Measurements from ENCODE around the gene WDFY1. TPM values are rescaled to one million over a fixed set of nuclear protein-coding genes. Genes with fewer than 3 reads are reported as not detected.

WDFY1 gene
- total RNA-seq, 1 experiment from 2014 or later: 44.7 TPM

DNA sequence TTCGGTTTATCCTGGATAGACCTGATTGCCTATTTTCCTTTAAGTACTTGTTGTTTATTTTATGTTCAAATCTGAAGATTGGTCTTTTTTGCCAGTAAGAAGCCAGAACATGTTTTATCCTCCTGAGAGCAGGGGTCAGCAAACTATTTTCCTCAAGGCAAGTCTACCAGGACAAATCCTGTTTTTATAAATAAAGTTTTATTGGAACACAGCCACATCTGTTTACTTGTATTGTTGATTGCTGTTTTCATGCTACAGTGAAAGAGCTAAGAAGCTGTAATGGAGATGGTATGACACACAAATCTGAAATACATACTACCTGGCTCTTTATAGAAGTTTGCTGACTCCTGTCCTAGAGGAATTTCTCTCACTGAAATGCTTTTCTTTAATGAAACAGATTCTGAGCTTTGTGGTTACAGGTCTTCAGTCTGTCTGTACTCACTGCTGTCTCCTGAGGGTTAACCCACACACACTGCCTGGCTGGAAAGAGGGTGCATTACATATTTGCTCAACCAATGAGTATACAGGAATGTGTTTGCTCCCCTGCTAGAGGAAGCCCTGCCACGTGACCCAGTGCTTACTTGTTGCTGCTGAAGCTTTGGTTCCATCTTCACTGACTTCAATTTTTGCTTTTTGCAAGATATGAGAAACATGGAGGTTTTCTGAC, 34.7 kb upstream of the WDFY1 start:
- TF ChIP-seq, protein P1, sequence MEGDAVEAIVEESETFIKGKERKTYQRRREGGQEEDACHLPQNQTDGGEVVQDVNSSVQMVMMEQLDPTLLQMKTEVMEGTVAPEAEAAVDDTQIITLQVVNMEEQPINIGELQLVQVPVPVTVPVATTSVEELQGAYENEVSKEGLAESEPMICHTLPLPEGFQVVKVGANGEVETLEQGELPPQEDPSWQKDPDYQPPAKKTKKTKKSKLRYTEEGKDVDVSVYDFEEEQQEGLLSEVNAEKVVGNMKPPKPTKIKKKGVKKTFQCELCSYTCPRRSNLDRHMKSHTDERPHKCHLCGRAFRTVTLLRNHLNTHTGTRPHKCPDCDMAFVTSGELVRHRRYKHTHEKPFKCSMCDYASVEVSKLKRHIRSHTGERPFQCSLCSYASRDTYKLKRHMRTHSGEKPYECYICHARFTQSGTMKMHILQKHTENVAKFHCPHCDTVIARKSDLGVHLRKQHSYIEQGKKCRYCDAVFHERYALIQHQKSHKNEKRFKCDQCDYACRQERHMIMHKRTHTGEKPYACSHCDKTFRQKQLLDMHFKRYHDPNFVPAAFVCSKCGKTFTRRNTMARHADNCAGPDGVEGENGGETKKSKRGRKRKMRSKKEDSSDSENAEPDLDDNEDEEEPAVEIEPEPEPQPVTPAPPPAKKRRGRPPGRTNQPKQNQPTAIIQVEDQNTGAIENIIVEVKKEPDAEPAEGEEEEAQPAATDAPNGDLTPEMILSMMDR (IDR thresholded peaks at IDR 0.05 in 2 of 3, conservative IDR thresholded peaks at IDR 0.05 in 1 of 3; ENCODE audit: borderline replicate concordance in 1 of 3, insufficient read depth in 1 of 3, low read depth in 2 of 3, low read length in 2 of 3): no peak
- no peak for TF ChIP-seq SP1 (IDR thresholded peaks at IDR 0.05; ENCODE audit: low read depth)
- TF ChIP-seq, protein P2, sequence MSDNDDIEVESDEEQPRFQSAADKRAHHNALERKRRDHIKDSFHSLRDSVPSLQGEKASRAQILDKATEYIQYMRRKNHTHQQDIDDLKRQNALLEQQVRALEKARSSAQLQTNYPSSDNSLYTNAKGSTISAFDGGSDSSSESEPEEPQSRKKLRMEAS (IDR thresholded peaks at IDR 0.05): no peak
- intact Hi-C loops (cut with micrococcal nuclease): loop anchor here (10.0 kb wide), 2 partner anchors 795 to 1025 kb away; no protein-coding TSS in a partner anchor
- Histone ChIP-seq H4K20me1 (ENCODE audit: insufficient read depth) (no peaks in the 10 kb centered on the region), H3K9me3 (ENCODE audit: control insufficient read depth in 1 of 2, insufficient read depth in 1 of 2, low read depth in 1 of 2, low read length in 2 of 2) (no peaks in the 10 kb centered on the region), H3K36me3 (ENCODE audit: control insufficient read depth in 1 of 2, insufficient read depth in 2 of 2, low read length in 2 of 2) (peaks cover 0 to 2% of the 10 kb centered on the region in 2 experiments; a peak in 1 of 4 replicates), H3K9ac (ENCODE audit: low read length) (no peak overlapping the region), H3K27me3 (ENCODE audit: insufficient read depth, low read length) (no peaks in the 10 kb centered on the region), H3K79me2 (ENCODE audit: insufficient read depth, low read length) (no peaks in the 10 kb centered on the region), H3K27ac (ENCODE audit: low read depth, low read length) (no peak overlapping the region), H2AFZ (ENCODE audit: low read depth, low read length, poor library complexity, severe bottlenecking) (no peak overlapping the region), H3K4me3 (replicated peaks in 1 of 2; ENCODE audit: low read depth in 1 of 2, low read length in 2 of 2) (no peak overlapping the region), H3K4me2 (ENCODE audit: low read length) (no peak overlapping the region), H3K4me1 (ENCODE audit: control insufficient read depth in 1 of 2, insufficient read depth in 2 of 2, low read length in 2 of 2) (no peaks in the 10 kb centered on the region), H3K9me2 (ENCODE audit: insufficient read depth) (no peaks in the 10 kb centered on the region)
- no peak for ATAC-seq
- ChIA-PET CTCF (interaction anchor here (0.9 to 1.2 kb wide), 2 partner anchors 9 to 305 kb away, joined by 3 to 4 read pairs; no protein-coding TSS in a partner anchor), POLR2A (no interaction called here), RAD21 (ENCODE audit: low non-redundant PET in 1 of 2, low total read pairs in 2 of 2, uncharacterized antibody in 2 of 2, unreplicated experiment in 2 of 2) (no interaction called here)
- no TSS peak for BruUV-seq (replicated peaks)
- no peak for DNase-seq (ENCODE audit: low read depth, low spot score)

DNA sequence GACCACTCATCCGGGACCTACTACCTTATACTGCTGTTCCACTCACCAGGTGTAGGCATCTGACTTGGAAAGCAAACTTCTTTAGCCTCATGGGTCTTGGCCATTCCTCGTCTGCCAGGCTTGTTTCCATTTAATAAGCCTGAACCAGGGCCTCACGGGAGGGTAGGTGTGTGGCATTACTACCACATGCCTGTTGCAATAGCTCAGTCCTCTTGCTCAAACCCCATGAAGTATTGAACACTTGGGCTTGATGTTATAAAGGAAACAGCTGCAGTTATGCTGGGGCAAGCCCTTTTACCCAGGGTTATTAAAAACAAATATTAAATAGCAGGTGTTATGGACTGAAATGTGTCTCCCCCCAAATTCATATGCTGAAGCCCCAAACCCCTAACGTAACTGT, 33.3 kb upstream of the WDFY1 start:
- ATAC-seq (no peak), DNase-seq (ENCODE audit: low read depth, low spot score) (no peak)
- Histone ChIP-seq H3K9me2 (ENCODE audit: insufficient read depth) (no peaks in the 10 kb centered on the region), H3K4me1 (ENCODE audit: control insufficient read depth in 1 of 2, insufficient read depth in 2 of 2, low read length in 2 of 2) (no peaks in the 10 kb centered on the region), H4K20me1 (ENCODE audit: insufficient read depth) (no peaks in the 10 kb centered on the region), H3K4me3 (replicated peaks in 1 of 2; ENCODE audit: low read depth in 1 of 2, low read length in 2 of 2) (no peak overlapping the region), H3K27me3 (ENCODE audit: insufficient read depth, low read length) (no peaks in the 10 kb centered on the region), H3K79me2 (ENCODE audit: insufficient read depth, low read length) (no peaks in the 10 kb centered on the region), H2AFZ (ENCODE audit: low read depth, low read length, poor library complexity, severe bottlenecking) (no peak overlapping the region), H3K9me3 (ENCODE audit: control insufficient read depth in 1 of 2, insufficient read depth in 1 of 2, low read depth in 1 of 2, low read length in 2 of 2) (no peaks in the 10 kb centered on the region), H3K36me3 (ENCODE audit: control insufficient read depth in 1 of 2, insufficient read depth in 2 of 2, low read length in 2 of 2) (no peaks in the 10 kb centered on the region), H3K9ac (ENCODE audit: low read length) (no peak overlapping the region), H3K4me2 (ENCODE audit: low read length) (no peak overlapping the region), H3K27ac (ENCODE audit: low read depth, low read length) (no peak overlapping the region)
- intact Hi-C loops (cut with micrococcal nuclease): loop anchor here (10.0 kb wide), 2 partner anchors 796 to 1026 kb away; no protein-coding TSS in a partner anchor
- no TSS peak for BruUV-seq (replicated peaks)
- POLR2A ChIA-PET: no interaction called here
- RAD21 ChIA-PET (ENCODE audit: low non-redundant PET in 1 of 2, low total read pairs in 2 of 2, uncharacterized antibody in 2 of 2, unreplicated experiment in 2 of 2): no interaction called here
- CTCF ChIA-PET: interaction anchor here (0.9 kb wide), 1 partner anchor 11 kb away, joined by 3 read pairs; no protein-coding TSS in a partner anchor
- no peak for TF ChIP-seq POLR2AphosphoS5 (IDR thresholded peaks at IDR 0.05; ENCODE audit: low read depth, low read length)
- TF ChIP-seq, protein P1 (IDR thresholded peaks at IDR 0.05 in 2 of 3, conservative IDR thresholded peaks at IDR 0.05 in 1 of 3; ENCODE audit: borderline replicate concordance in 1 of 3, insufficient read depth in 1 of 3, low read depth in 2 of 3, low read length in 2 of 3): no peak
- TF ChIP-seq, protein P3, sequence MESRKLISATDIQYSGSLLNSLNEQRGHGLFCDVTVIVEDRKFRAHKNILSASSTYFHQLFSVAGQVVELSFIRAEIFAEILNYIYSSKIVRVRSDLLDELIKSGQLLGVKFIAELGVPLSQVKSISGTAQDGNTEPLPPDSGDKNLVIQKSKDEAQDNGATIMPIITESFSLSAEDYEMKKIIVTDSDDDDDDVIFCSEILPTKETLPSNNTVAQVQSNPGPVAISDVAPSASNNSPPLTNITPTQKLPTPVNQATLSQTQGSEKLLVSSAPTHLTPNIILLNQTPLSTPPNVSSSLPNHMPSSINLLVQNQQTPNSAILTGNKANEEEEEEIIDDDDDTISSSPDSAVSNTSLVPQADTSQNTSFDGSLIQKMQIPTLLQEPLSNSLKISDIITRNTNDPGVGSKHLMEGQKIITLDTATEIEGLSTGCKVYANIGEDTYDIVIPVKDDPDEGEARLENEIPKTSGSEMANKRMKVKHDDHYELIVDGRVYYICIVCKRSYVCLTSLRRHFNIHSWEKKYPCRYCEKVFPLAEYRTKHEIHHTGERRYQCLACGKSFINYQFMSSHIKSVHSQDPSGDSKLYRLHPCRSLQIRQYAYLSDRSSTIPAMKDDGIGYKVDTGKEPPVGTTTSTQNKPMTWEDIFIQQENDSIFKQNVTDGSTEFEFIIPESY (IDR thresholded peaks at IDR 0.05; ENCODE audit: extremely low read depth, insufficient replicate concordance, low read length): no peak
- TF ChIP-seq TCF7L2 (IDR thresholded peaks at IDR 0.05; ENCODE audit: borderline replicate concordance, extremely low read depth, insufficient read depth, insufficient read length): no peak
- no peak for TF ChIP-seq JUND (IDR thresholded peaks at IDR 0.05)
- no peak for TF ChIP-seq YY1 (IDR thresholded peaks at IDR 0.05; ENCODE audit: extremely low read depth, insufficient replicate concordance, low read depth, low read length)
- TF ChIP-seq, protein P2 (IDR thresholded peaks at IDR 0.05): no peak
- TF ChIP-seq SP1 (IDR thresholded peaks at IDR 0.05; ENCODE audit: low read depth): no peak
- no peak for TF ChIP-seq SRF (IDR thresholded peaks at IDR 0.05; ENCODE audit: low read depth)
- no peak for TF ChIP-seq RAD21 (IDR thresholded peaks at IDR 0.05; ENCODE audit: low read depth)

Measured in HCT116 (cell line).